Panc1 (cell line): ENCODE data around the gene HSPD1. TPM values are rescaled to one million over a fixed set of nuclear protein-coding genes. Genes with fewer than 3 reads are reported as not detected.

Experiments
- ATAC-seq: fragments of 200-7000 bp; cut with Tn5 transposase; 2 replicates; pipeline ENCODE4 v1.9.1; 2020; ENCODE audit warnings: mild to moderate bottlenecking, moderate library complexity
- BruUV-seq: library from RNA; stranded (reverse); fragments of 400-500 nt; replicated peaks from 2 replicates; lab custom pipeline; 2021; lab: Mats Ljungman, UMichigan
- CTCF ChIA-PET: fragments of 300-600 bp; sonication (Branson Sonifier 250); formaldehyde crosslinking; loops from one replicate; lab custom pipeline; 2022; ENCODE audit warnings: antibody characterized with exemption; lab: Charles Lee
- POLR2A ChIA-PET: fragments of 300-600 bp; sonication (Branson Sonifier 250); formaldehyde crosslinking; loops from one replicate; lab custom pipeline; 2022; ENCODE audit warnings: antibody characterized with exemption; lab: Charles Lee
- DNase-seq: peaks from one replicate; pipeline ENCODE4 v3.0.0-alpha.2; 2010; ENCODE audit warnings: low read depth, low spot score
- H3K27ac ChIP-seq: 2 replicates; pipeline ENCODE4 v1.5.1; 2011; ENCODE audit warnings: mild to moderate bottlenecking, low read length, inconsistent platforms
- H3K27me3 ChIP-seq: fragments of 200-500 bp; sonication (Bioruptor generic); 2 replicates; pipeline ENCODE4 v1.6.0; 2014; ENCODE audit warnings: low read length, inconsistent platforms; ENCODE audit not compliant: control insufficient read depth, insufficient read depth
- H3K36me3 ChIP-seq: fragments of 200-500 bp; sonication (Bioruptor generic); 2 replicates; pipeline ENCODE4 v1.5.1; 2014; ENCODE audit warnings: inconsistent platforms, mild to moderate bottlenecking, low read length, moderate library complexity; ENCODE audit not compliant: control insufficient read depth, insufficient read depth
- H3K4me1 ChIP-seq: 2 replicates; pipeline ENCODE4 v1.5.1; 2011; ENCODE audit warnings: inconsistent platforms, mild to moderate bottlenecking, low read length, moderate library complexity; ENCODE audit not compliant: control insufficient read depth, insufficient read depth
- H3K4me3 ChIP-seq, 2 experiments: 2 replicates each; pipeline ENCODE4 v1.5.1; 2011 to 2012; ENCODE audit warnings: low read depth in 2 of 2, low read length in 2 of 2, mild to moderate bottlenecking in 2 of 2, inconsistent platforms in 1 of 2, moderate library complexity in 1 of 2
- H3K9me3 ChIP-seq: fragments of 200-500 bp; sonication (Bioruptor generic); 2 replicates; pipeline ENCODE4 v1.5.1; 2014; ENCODE audit warnings: low read depth, mild to moderate bottlenecking, inconsistent platforms, low read length, moderate library complexity; ENCODE audit not compliant: control insufficient read depth, insufficient read depth
- CTCF ChIP-seq: fragments of 450-650 bp; IDR thresholded peaks from 2 replicates; pipeline ENCODE4 v1.5.1; 2017; ENCODE audit warnings: mild to moderate bottlenecking
- POLR2AphosphoS5 ChIP-seq: IDR thresholded peaks from 2 replicates; pipeline ENCODE4 v1.6.1; 2012; ENCODE audit warnings: mild to moderate bottlenecking, low read depth, low read length, moderate library complexity
- REST ChIP-seq, 2 experiments: IDR thresholded peaks; 2 replicates each; pipeline ENCODE4 v1.6.1; 2011 to 2012; ENCODE audit warnings: low read depth in 2 of 2, control low read depth in 1 of 2, low read length in 1 of 2, mild to moderate bottlenecking in 1 of 2, moderate library complexity in 1 of 2; ENCODE audit not compliant: insufficient read depth in 1 of 2
- SIN3A ChIP-seq: IDR thresholded peaks from 2 replicates; pipeline ENCODE4 v1.6.1; 2012; ENCODE audit warnings: low read depth, mild to moderate bottlenecking, low read length, moderate library complexity, borderline replicate concordance; ENCODE audit not compliant: insufficient read depth
- TCF7L2 ChIP-seq: IDR thresholded peaks from 2 replicates; pipeline ENCODE4 v1.6.1; 2011; ENCODE audit warnings: mild to moderate bottlenecking, low read depth, low read length, inconsistent platforms
- in situ Hi-C: cut with HindIII; loops from 2 replicates; pipeline ENCODE4 v1.10.0; 2016; ENCODE audit warnings: low sequenced_read_pairs, low pct_unique_long_range_greater_than_20kb
- intact Hi-C: fragments of 100-400 bp; cut with micrococcal nuclease; formaldehyde crosslinking; loops from one replicate; pipeline ENCODE4 v1.10.0; 2022; ENCODE audit not compliant: unreplicated experiment
- total RNA-seq: library from RNA; stranded (reverse); gene quantifications from one replicate; pipeline ENCODE4 v1.2.1, GENCODE V29; 2021; ENCODE audit not compliant: unreplicated experiment

HSPD1 gene
- total RNA-seq, 1 experiment from 2014 or later: 553 TPM

GRCh38 chr2:197455428-197455827 lies 44.2 kb downstream of the HSPD1 start:
- intact Hi-C loops: no loop called here
- peak overlapping the region in 1 of 2 experiments; percentile 85; a peak in 2 of 4 replicates for H3K4me3 ChIP-seq
- POLR2A ChIA-PET: interaction anchor here (0.6 kb wide), 1 partner anchor 22 kb away, joined by 3 read pairs; no protein-coding TSS in a partner anchor
- in situ Hi-C loops: no loop called here
- BruUV-seq: no TSS peak
- no peak for TF ChIP-seq CTCF
- TF ChIP-seq TCF7L2: no peak
- TF ChIP-seq SIN3A: no peak
- H3K27ac ChIP-seq: no peak overlapping the region
- no peaks in the 10 kb centered on the region for H3K9me3 ChIP-seq
- peaks cover 6% of the 10 kb centered on the region for H3K4me1 ChIP-seq
- CTCF ChIA-PET: no interaction called here
- ATAC-seq: no peak
- peaks cover 4% of the 10 kb centered on the region for H3K36me3 ChIP-seq
- H3K27me3 ChIP-seq: no peaks in the 10 kb centered on the region
- no peak for DNase-seq

GRCh38 chr2:197454923-197455322 lies 44.7 kb downstream of the HSPD1 start:
- Histone ChIP-seq H3K4me3 (peak overlapping the region; percentile 77 to 85), H3K36me3 (peaks cover 2% of the 10 kb centered on the region; the same call in 1 of the 2 replicates), H3K4me1 (peaks cover 6% of the 10 kb centered on the region), H3K27me3 (no peaks in the 10 kb centered on the region), H3K27ac (peak overlapping the region; percentile 88), H3K9me3 (no peaks in the 10 kb centered on the region)
- DNase-seq (no peak), ATAC-seq (no peak)
- POLR2A ChIA-PET: interaction anchor here (0.6 kb wide), 2 partner anchors 22 to 36 kb away, joined by 3 read pairs; no protein-coding TSS in a partner anchor
- BruUV-seq: no TSS peak
- intact Hi-C loops (loop anchor here (1.0 kb wide), 1 partner anchor 19 kb away; no protein-coding TSS in a partner anchor), in situ Hi-C loops (no loop called here)
- TF ChIP-seq TCF7L2 (no peak), CTCF (no peak), SIN3A (no peak), REST (IDR thresholded peaks at IDR 0.05; ENCODE audit: insufficient read depth in 1 of 2, low read depth in 2 of 2, low read length in 1 of 2) (no peak), POLR2AphosphoS5 (no peak)
- CTCF ChIA-PET: no interaction called here
